Activated naive CD8-positive, alpha-beta T cell treated with anti-CD3 and anti-CD28 coated beads for 36 hours (primary cell): ENCODE data around the gene ANKRD6. TPM values are rescaled to one million over a fixed set of nuclear protein-coding genes. Genes with fewer than 3 reads are reported as not detected.
"Not testable (repeated sequence)": the region's sequence is repeated elsewhere in the genome, so short reads cannot be mapped to it uniquely, and the experiment has no call there.

Source experiments
- DNase-seq: peaks from one replicate; pipeline ENCODE4 v3.0.0; 2021
- H3K27ac Mint-ChIP-seq: one replicate; pipeline ENCODE4 v1.8.0; 2022; ENCODE audit warnings: mild to moderate bottlenecking, moderate library complexity, mixed read lengths
- H3K27me3 Mint-ChIP-seq: one replicate; pipeline ENCODE4 v1.8.0; 2022; ENCODE audit warnings: mild to moderate bottlenecking, mixed read lengths
- H3K36me3 Mint-ChIP-seq: one replicate; pipeline ENCODE4 v1.8.0; 2021; ENCODE audit warnings: mild to moderate bottlenecking, mixed read lengths
- H3K4me1 Mint-ChIP-seq: one replicate; pipeline ENCODE4 v1.8.0; 2021; ENCODE audit warnings: mixed read lengths
- H3K4me3 Mint-ChIP-seq: one replicate; pipeline ENCODE4 v1.8.0; 2022; ENCODE audit warnings: mild to moderate bottlenecking, moderate library complexity, mixed read lengths
- H3K9me3 Mint-ChIP-seq: one replicate; pipeline ENCODE4 v1.8.0; 2022; ENCODE audit warnings: mixed read lengths
- total RNA-seq, 2 experiments: library from RNA; stranded (reverse); gene quantifications; one replicate each; pipeline ENCODE4 v1.2.3, GENCODE V29; 2021

Gene ANKRD6
- total RNA-seq: 1 to 10 TPM; 2.0 to 2.2 TPM

DNA sequence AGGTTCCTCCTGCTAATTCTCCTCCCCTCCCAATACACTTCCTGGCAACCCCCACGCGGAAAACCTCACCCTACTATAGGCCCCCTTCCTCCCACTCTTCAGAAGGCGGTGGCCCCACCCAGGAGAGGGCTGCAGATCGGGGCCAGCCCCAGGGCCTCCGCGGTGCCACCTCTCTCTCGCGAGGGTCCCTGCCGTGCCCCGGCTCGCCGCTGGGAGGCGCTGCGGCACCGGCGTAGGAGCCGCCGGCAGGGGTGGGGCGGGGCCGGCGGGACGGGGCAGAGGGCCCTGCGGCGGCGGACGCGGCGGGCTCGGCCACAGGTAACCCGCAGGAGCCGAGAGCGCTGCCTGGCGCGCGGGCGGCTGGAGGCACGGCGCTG, at the start of gene ANKRD6:
ANKRD6 (plus strand) TSS at position 278 of the 377 bp plus-strand sequence. CDS start 133,825 bp downstream, outside the sequence.
- DNase-seq: peak; percentile 92
- H3K27ac Mint-ChIP-seq: peak within 1 kb of the TSS; percentile 23
- H3K4me3 Mint-ChIP-seq: peak within 1 kb of the TSS; percentile 72
- H3K9me3 Mint-ChIP-seq: no peaks in the 10 kb centered on the region
- H3K36me3 Mint-ChIP-seq: no peaks in the 10 kb centered on the region
- H3K27me3 Mint-ChIP-seq: no peaks in the 10 kb centered on the region
- peaks cover 15% of the 10 kb centered on the region for H3K4me1 Mint-ChIP-seq

GRCh38 chr6:89385156-89385667, 47.7 kb upstream of the ANKRD6 start:
- Mint-ChIP-seq H3K27me3 (no peaks in the 10 kb centered on the region), H3K4me3 (no peak overlapping the region), H3K9me3 (no peaks in the 10 kb centered on the region), H3K36me3 (no peaks in the 10 kb centered on the region), H3K4me1 (peaks cover 7% of the 10 kb centered on the region), H3K27ac (no peak overlapping the region)
- no peak for DNase-seq

DNA sequence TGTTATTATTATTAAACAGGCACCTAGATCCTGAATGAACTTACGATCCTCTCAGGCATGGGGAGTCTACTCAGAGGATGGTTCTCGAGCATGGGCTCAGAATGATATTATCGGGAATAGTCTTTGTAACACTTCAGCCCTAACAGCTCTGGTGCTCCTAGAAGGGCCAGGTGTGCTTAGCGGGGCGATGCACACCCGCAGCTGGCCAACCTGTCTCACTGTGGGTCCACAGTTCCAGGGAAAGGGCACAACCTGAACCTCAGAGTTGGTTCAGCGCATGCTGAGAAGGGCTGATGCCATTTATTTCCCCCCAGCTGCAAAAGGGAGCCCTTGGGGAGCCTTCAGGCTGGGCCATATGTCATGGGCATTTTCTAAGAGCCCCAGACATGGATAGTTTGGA, 47.1 kb upstream of the ANKRD6 start:
- Mint-ChIP-seq H3K4me1 (peaks cover 7% of the 10 kb centered on the region), H3K27me3 (no peaks in the 10 kb centered on the region), H3K4me3 (no peak overlapping the region), H3K27ac (no peak overlapping the region), H3K36me3 (no peaks in the 10 kb centered on the region), H3K9me3 (peaks cover 1% of the 10 kb centered on the region)
- DNase-seq: no peak

- H3K4me3 Mint-ChIP-seq: no peak overlapping the region
- peaks cover 1% of the 10 kb centered on the region for H3K9me3 Mint-ChIP-seq
- no peak for DNase-seq
- H3K4me1 Mint-ChIP-seq: peaks cover 7% of the 10 kb centered on the region
- H3K27ac Mint-ChIP-seq: no peak overlapping the region
- H3K27me3 Mint-ChIP-seq: no peaks in the 10 kb centered on the region
- no peaks in the 10 kb centered on the region for H3K36me3 Mint-ChIP-seq
Observed at GRCh38 chr6:89386917-89387491, 45.9 kb upstream of the ANKRD6 start.

DNA sequence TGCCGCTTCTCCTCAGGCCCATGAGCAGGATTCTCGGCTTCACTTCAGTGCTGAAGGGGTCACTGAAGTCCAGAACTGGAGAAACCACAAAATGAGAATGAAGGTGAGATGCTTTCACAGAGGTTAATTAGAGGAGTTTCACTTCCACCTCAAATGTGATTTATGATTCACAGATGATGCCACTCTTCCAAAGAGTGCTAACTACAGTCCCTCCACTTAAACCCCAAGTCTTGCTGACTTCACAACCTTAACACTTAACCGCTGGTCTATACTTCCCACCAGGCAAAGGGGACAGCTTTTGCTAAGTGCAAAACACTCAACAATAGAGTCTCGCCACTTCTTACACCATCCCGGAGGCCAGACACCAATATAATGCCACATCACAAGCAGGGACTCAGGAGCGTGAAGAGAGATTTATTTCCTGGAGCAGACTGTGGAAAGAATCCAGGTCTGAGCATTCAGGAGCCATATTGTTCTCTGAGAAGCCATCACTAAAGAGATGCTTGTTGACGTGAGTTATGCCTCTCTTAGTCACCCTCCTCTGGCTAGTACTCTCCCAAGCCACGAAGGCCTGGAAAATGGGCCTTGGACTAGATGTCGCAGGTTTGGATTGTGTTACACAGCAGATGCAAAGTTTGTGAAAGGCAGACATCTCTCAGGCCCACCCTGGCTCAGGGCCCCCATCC, 45.3 kb upstream of the ANKRD6 start:
- Mint-ChIP-seq H3K4me3 (no peak overlapping the region), H3K36me3 (no peaks in the 10 kb centered on the region)

DNA sequence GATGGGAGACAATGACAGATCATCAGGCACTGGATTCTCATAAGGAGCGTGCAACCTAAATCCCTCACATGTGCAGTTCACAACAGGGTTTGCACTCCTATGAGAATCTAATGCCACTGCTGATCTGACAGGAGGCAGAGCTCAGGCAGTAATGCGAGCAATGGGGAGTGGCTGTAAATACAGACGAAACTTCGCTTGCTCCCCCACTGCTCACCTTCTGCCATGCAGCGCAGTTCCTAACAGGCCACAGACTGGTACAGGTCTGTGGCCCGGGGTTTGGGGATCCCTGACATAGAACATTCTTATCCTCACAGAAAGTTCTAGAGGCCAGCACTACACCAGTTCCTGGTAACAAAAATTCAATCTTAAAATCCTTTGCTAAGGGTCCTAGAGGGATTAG, 44.1 kb upstream of the ANKRD6 start:
- DNase-seq: no peak
- Mint-ChIP-seq H3K27me3 (no peaks in the 10 kb centered on the region), H3K27ac (no peak overlapping the region), H3K36me3 (peaks cover 8% of the 10 kb centered on the region), H3K4me3 (no peak overlapping the region), H3K4me1 (peaks cover 7% of the 10 kb centered on the region), H3K9me3 (peaks cover 8% of the 10 kb centered on the region)

More for the DNA sequence above, 45.3 kb upstream of the ANKRD6 start:
- H3K4me1 Mint-ChIP-seq: peaks cover 7% of the 10 kb centered on the region
- H3K27ac Mint-ChIP-seq: no peak overlapping the region
- DNase-seq: no peak
- no peaks in the 10 kb centered on the region for H3K27me3 Mint-ChIP-seq
- H3K9me3 Mint-ChIP-seq: peaks cover 1% of the 10 kb centered on the region

- H3K27ac Mint-ChIP-seq: no peak overlapping the region
- no peak overlapping the region for H3K4me3 Mint-ChIP-seq
- peaks cover 9% of the 10 kb centered on the region for H3K9me3 Mint-ChIP-seq
- H3K36me3 Mint-ChIP-seq: peaks cover 12% of the 10 kb centered on the region
- no peaks in the 10 kb centered on the region for H3K27me3 Mint-ChIP-seq
- DNase-seq: no peak
- no peaks in the 10 kb centered on the region for H3K4me1 Mint-ChIP-seq
Observed at GRCh38 chr6:89392823-89393222, 40.1 kb upstream of the ANKRD6 start.

DNA sequence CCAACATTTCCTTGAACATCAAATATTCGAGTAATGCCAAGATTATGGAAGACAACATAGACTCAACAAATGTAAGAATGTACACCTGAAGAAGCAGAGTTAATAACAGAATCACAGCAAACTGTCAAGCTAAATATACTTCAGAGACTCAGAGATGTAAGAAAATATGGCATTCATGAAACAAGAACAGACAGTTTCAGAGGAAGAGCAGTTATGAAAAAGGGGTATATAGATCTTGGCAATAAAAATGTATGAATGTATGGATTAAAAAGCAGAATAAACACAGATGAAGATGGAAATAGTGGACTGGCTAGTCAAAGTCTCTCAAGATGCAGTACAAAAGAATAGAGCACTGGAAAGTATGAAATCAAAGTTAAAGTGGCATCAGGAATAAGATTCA, 39.3 kb upstream of the ANKRD6 start:
- no peak for DNase-seq
- H3K27me3 Mint-ChIP-seq: no peaks in the 10 kb centered on the region
- H3K36me3 Mint-ChIP-seq: peaks cover 12% of the 10 kb centered on the region
- peaks cover 9% of the 10 kb centered on the region for H3K9me3 Mint-ChIP-seq
- peaks cover 2% of the 10 kb centered on the region for H3K4me1 Mint-ChIP-seq
- no peak overlapping the region for H3K27ac Mint-ChIP-seq
- no peak overlapping the region for H3K4me3 Mint-ChIP-seq

- H3K27ac Mint-ChIP-seq, H3K27me3 Mint-ChIP-seq, H3K4me3 Mint-ChIP-seq, H3K9me3 Mint-ChIP-seq, H3K4me1 Mint-ChIP-seq, DNase-seq: not testable (repeated sequence)
- H3K36me3 Mint-ChIP-seq: peaks cover 11% of the 10 kb centered on the region
Observed at GRCh38 chr6:89397884-89398283, 35.1 kb upstream of the ANKRD6 start.

DNA sequence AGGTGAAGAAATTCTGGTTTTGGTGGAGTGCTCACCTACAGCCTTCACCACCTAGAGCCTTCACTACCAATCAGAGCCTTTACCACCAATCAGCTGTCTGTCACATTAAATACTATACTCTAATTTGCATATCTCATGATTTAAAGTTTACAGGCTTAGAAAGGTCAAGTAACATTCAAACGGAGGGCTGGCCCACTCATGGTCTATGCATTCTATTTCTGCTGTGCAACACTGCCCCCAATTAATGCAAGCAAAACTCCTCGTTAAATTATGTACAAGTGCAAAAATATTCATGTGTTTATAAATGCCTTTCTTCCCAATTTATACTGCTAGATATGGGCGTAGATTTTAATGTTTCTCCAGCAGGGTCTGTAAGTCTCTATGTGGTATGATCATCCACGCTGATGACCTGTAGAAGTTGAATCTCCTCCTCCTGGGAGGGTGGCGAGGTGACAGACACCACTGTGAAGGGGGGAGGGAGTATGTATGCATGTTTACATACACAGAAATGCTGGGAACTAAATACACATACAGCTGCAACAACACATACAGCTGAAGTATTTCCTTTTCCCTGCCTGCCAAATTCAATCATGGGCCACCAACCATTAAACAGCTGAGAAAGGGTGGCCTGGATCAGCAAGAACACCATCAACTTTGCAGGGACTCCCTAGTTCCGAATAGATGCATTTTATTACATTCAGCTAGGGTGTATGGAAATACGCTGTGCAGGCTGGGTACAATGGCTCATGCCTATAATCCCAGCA, 34.0 kb upstream of the ANKRD6 start:
- no peak for DNase-seq
- H3K36me3 Mint-ChIP-seq: peaks cover 3% of the 10 kb centered on the region
- no peaks in the 10 kb centered on the region for H3K9me3 Mint-ChIP-seq
- H3K4me1 Mint-ChIP-seq: peaks cover 5% of the 10 kb centered on the region
- no peak overlapping the region for H3K27ac Mint-ChIP-seq
- H3K27me3 Mint-ChIP-seq: no peaks in the 10 kb centered on the region
- H3K4me3 Mint-ChIP-seq: no peak overlapping the region

DNA sequence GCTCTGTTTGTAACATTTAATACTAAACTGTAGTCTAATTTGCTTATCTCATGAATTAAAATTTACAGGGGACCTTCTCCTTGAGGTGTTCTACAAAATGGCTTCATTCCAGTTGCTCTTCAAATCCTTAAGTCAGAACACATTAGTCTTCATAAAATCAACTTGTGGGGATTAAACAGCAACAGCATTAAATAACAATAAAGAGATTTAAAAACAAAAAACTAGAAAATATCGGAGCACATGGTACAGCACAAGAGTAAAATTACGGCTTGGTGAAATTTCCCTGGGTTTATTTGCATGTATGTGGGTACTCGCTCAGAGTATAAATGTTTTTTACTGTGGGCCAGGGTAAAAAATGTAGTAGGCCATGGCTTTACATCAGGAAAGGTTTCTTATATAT, 32.9 kb upstream of the ANKRD6 start:
- Mint-ChIP-seq H3K4me1 (peaks cover 5% of the 10 kb centered on the region), H3K4me3 (no peak overlapping the region)

DNA sequence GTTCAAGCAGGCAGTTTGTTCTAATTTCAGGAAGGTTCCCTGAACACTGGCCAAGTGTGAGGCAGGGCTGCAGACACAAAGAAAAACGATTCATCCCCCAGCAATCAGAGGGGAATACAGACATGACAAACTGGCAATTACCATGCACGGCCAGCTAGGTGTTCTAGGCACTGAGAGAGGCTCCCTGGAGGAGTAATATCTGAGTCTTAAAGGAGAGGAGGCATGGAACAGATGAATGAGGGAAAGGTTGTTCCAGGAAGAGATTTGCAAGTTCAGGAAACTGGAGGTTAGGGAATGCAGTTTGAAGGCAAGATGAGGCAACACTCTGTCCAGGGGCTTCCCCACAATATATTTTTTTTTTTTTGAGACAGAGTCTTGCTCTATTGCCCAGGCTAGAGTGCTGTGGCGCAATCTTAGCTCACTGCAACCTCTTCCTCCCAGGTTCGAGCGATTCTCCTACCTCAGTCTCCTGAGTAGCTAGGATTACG, 32.0 kb upstream of the ANKRD6 start:
- peaks cover 3% of the 10 kb centered on the region for H3K36me3 Mint-ChIP-seq
- H3K27me3 Mint-ChIP-seq: no peaks in the 10 kb centered on the region
- H3K27ac Mint-ChIP-seq: no peak overlapping the region
- H3K4me1 Mint-ChIP-seq: peaks cover 5% of the 10 kb centered on the region
- no peak for DNase-seq
- no peaks in the 10 kb centered on the region for H3K9me3 Mint-ChIP-seq
- H3K4me3 Mint-ChIP-seq: no peak overlapping the region

More for the DNA sequence above, 32.9 kb upstream of the ANKRD6 start:
- Mint-ChIP-seq H3K36me3 (peaks cover 3% of the 10 kb centered on the region), H3K27me3 (no peaks in the 10 kb centered on the region), H3K9me3 (no peaks in the 10 kb centered on the region), H3K27ac (no peak overlapping the region)
- DNase-seq: no peak

- H3K4me1 Mint-ChIP-seq: peaks cover 8% of the 10 kb centered on the region
- H3K9me3 Mint-ChIP-seq: no peaks in the 10 kb centered on the region
- no peak for DNase-seq
Observed at GRCh38 chr6:89402776-89403175, 30.2 kb upstream of the ANKRD6 start.

GRCh38 chr6:89404512-89404911, 28.4 kb upstream of the ANKRD6 start:
- DNase-seq: no peak
- Mint-ChIP-seq H3K36me3 (no peaks in the 10 kb centered on the region), H3K27me3 (no peaks in the 10 kb centered on the region), H3K4me3 (no peak overlapping the region), H3K4me1 (peaks cover 7% of the 10 kb centered on the region), H3K9me3 (no peaks in the 10 kb centered on the region), H3K27ac (no peak overlapping the region)

More at GRCh38 chr6:89402776-89403175, 30.2 kb upstream of the ANKRD6 start:
- no peak overlapping the region for H3K27ac Mint-ChIP-seq
- H3K4me3 Mint-ChIP-seq: no peak overlapping the region
- H3K36me3 Mint-ChIP-seq: no peaks in the 10 kb centered on the region
- no peaks in the 10 kb centered on the region for H3K27me3 Mint-ChIP-seq

DNA sequence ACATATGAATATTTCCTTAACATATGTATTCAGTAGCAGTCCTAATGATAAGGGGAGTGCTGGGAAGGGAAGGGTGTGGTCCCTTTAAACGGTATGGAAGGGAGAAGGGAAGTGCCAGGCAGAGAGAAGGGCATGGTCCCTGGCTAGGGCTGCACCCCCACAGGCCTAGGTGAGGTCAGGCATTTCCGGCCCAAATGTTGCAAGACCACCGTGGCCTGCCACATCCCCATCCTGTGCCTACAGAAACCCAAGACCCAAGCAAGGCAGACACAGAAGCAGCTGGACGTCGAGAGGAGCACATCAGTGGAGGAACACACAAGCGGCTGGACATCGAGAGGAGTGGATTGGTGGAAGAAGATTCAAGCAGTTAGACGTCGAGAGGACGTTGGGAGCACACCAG, 26.8 kb upstream of the ANKRD6 start:
- no peak for DNase-seq
- peaks cover 11% of the 10 kb centered on the region for H3K4me1 Mint-ChIP-seq
- no peak overlapping the region for H3K4me3 Mint-ChIP-seq
- H3K27me3 Mint-ChIP-seq: no peaks in the 10 kb centered on the region
- no peak overlapping the region for H3K27ac Mint-ChIP-seq
- H3K36me3 Mint-ChIP-seq: no peaks in the 10 kb centered on the region
- no peaks in the 10 kb centered on the region for H3K9me3 Mint-ChIP-seq
